AG04449 (cell line): Measurements from ENCODE around the gene SKIC8.

Source experiments
- CTCF ChIA-PET: fragments of 350-600 bp; formaldehyde crosslinking; extraction: SDS; loops from one replicate; lab custom pipeline; 2021; ENCODE audit warnings: antibody characterized with exemption; lab: Yijun Ruan, JAX
- POLR2A ChIA-PET: fragments of 400-600, 350-600 bp; formaldehyde crosslinking; extraction: SDS; loops from one replicate; lab custom pipeline; 2020; ENCODE audit warnings: antibody characterized with exemption, inconsistent platforms; lab: Yijun Ruan, JAX
- DNase-seq: peaks from one replicate; pipeline ENCODE4 v3.0.0-alpha.2; 2010; ENCODE audit warnings: low read depth, low spot score
- H3K4me3 ChIP-seq: 2 replicates; pipeline ENCODE4 v1.5.1; 2011; ENCODE audit warnings: low read depth, mild to moderate bottlenecking, control low read depth, low read length
- CTCF ChIP-seq: IDR thresholded peaks from one replicate; pipeline ENCODE4 v1.5.1; 2011; ENCODE audit warnings: mild to moderate bottlenecking, moderate library complexity, low read length, control low read depth, inconsistent platforms; ENCODE audit not compliant: insufficient read depth; ENCODE audit errors: missing control alignments

SKIC8 gene

GRCh38 chr15:78323693-78324092 is 24.3 kb upstream of the SKIC8 start:
- no peak for DNase-seq
- ChIA-PET POLR2A (no interaction called here), CTCF (interaction anchor here (1.0 to 7.4 kb wide), 2 partner anchors 15 to 99 kb away, joined by 4 to 76 read pairs; no protein-coding TSS in a partner anchor)

GRCh38 chr15:78322724-78323521 is 23.5 kb upstream of the SKIC8 start:
- ChIA-PET POLR2A (interaction anchor here (0.6 to 0.9 kb wide), 2 partner anchors 114 to 124 kb away, joined by 3 read pairs; no protein-coding TSS in a partner anchor), CTCF (interaction anchor here (1.0 to 7.4 kb wide), 4 partner anchors 14 to 100 kb away, joined by 4 to 76 read pairs (median 14); no protein-coding TSS in a partner anchor)
- no peak for DNase-seq
- H3K4me3 ChIP-seq = no peak overlapping the region
- no peak for TF ChIP-seq CTCF

More at GRCh38 chr15:78323693-78324092, 24.3 kb upstream of the SKIC8 start:
- no peak for TF ChIP-seq CTCF
- no peak overlapping the region for H3K4me3 ChIP-seq

DNA sequence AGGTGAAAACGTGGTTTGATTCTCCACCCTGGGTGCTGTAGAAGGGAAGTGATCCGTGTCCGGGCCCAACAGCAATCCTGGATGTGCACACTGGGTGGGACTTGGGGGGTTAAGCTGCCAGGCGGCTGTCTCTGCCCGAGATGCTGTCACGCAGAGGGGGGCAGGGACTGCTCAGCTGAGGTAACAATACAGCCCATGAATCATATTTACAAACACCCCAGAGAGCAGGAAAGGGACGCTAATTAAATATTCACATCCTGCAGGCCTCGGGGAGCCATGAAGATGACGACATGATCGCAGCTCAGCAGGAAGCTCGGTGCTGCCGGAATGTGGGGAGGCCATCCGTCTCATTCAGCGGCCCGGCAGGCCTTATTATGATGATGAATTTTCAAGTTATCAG is 22.8 kb upstream of the SKIC8 start:
- H3K4me3 ChIP-seq = no peak overlapping the region
- CTCF ChIA-PET = interaction anchor here (3.2 to 7.4 kb wide), 3 partner anchors 14 to 100 kb away, joined by 13 to 76 read pairs (median 16); no protein-coding TSS in a partner anchor
- POLR2A ChIA-PET = interaction anchor here (0.6 to 0.9 kb wide), 2 partner anchors 115 to 124 kb away, joined by 3 read pairs; no protein-coding TSS in a partner anchor
- DNase-seq = no peak
- TF ChIP-seq CTCF = no peak

- TF ChIP-seq CTCF = no peak
- no peak overlapping the region for H3K4me3 ChIP-seq
- ChIA-PET CTCF (interaction anchor here (1.0 to 7.4 kb wide), 4 partner anchors 12 to 100 kb away, joined by 3 to 76 read pairs (median 14); no protein-coding TSS in a partner anchor), POLR2A (interaction anchor here (0.9 kb wide), 1 partner anchor 116 kb away, joined by 3 read pairs; no protein-coding TSS in a partner anchor)
- DNase-seq = no peak
These were observed 22.4 kb upstream of the SKIC8 start for GRCh38 chr15:78321786-78322185.

GRCh38 chr15:78321041-78321570 is 21.7 kb upstream of the SKIC8 start:
- H3K4me3 ChIP-seq = no peak overlapping the region
- POLR2A ChIA-PET = no interaction called here
- no peak for TF ChIP-seq CTCF
- CTCF ChIA-PET = interaction anchor here (1.0 to 7.4 kb wide), 4 partner anchors 12 to 101 kb away, joined by 3 to 76 read pairs (median 14); no protein-coding TSS in a partner anchor
- no peak for DNase-seq
